Loucy (cell line): ENCODE results near the gene SGK1.
"Not testable (repeated sequence)": the region's sequence is repeated elsewhere in the genome, so short reads cannot be mapped to it uniquely, and the experiment has no call there.

Source experiments
- EZH2phosphoT487 ChIP-seq: fragments of 200-600 bp; IDR thresholded peaks from 2 replicates; pipeline ENCODE4 v1.6.1; 2018; ENCODE audit warnings: antibody characterized with exemption, mild to moderate bottlenecking, moderate library complexity, borderline replicate concordance
- TF ChIP-seq, protein P1 (sequence below): fragments of 200-600 bp; sonication (generic); conservative IDR thresholded peaks from 2 replicates; pipeline ENCODE4 v1.5.1; 2014; ENCODE audit warnings: mild to moderate bottlenecking, antibody characterized with exemption, low read length

DNA sequence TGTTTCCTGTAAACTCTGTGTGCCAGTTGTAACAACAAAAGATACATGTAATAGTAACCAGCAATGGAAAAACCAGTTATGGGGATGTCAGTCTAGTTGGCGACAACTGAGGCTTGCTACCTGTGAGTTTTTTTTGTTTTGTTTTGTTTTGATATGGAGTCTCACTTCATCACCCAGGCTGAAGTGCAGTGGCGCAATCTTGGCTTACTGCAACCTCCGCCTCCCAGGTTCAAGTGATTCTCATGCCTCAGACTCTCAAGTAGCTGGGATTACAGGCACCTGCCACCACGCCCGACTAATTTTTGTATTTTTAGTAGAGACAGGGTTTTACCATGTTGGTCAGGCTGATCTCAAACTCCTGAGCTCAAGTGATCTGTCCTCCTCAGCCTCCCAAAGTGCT is 136.2 kb downstream of the SGK1 start:
- TF ChIP-seq, protein P1, sequence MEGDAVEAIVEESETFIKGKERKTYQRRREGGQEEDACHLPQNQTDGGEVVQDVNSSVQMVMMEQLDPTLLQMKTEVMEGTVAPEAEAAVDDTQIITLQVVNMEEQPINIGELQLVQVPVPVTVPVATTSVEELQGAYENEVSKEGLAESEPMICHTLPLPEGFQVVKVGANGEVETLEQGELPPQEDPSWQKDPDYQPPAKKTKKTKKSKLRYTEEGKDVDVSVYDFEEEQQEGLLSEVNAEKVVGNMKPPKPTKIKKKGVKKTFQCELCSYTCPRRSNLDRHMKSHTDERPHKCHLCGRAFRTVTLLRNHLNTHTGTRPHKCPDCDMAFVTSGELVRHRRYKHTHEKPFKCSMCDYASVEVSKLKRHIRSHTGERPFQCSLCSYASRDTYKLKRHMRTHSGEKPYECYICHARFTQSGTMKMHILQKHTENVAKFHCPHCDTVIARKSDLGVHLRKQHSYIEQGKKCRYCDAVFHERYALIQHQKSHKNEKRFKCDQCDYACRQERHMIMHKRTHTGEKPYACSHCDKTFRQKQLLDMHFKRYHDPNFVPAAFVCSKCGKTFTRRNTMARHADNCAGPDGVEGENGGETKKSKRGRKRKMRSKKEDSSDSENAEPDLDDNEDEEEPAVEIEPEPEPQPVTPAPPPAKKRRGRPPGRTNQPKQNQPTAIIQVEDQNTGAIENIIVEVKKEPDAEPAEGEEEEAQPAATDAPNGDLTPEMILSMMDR, result not testable (repeated sequence)
- not testable (repeated sequence) for TF ChIP-seq EZH2phosphoT487
